K562 (cell line): ENCODE measurements around the gene KL. TPM values are rescaled to one million over a fixed set of nuclear protein-coding genes. Genes with fewer than 3 reads are reported as not detected.

Experiments used
- ATAC-seq: fragments of 200-7000 bp; cut with Tn5 transposase; 3 replicates; pipeline ENCODE4 v1.9.1; 2020; ENCODE audit warnings: moderate library complexity
- BruUV-seq: library from RNA; stranded (reverse); fragments of 400-500 nt; replicated peaks from 2 replicates; lab custom pipeline; 2021; lab: Mats Ljungman, UMichigan
- CTCF ChIA-PET: fragments of 300-600 bp; formaldehyde crosslinking; extraction: SDS; loops from one replicate; lab custom pipeline; 2021; ENCODE audit warnings: low intra/inter-chr PET ratio; lab: Yijun Ruan, JAX
- POLR2A ChIA-PET: fragments of 300-600, 350-650 bp; sonication (Branson Sonifier 250); formaldehyde crosslinking; extraction: SDS; loops from one replicate; lab custom pipeline; 2021; ENCODE audit warnings: antibody characterized with exemption, inconsistent platforms; lab: Yijun Ruan, JAX
- DNase-seq, 4 experiments: peaks; one replicate each; pipeline versions ENCODE4 v3.0.0 to v3.0.0-alpha.2; 2011 to 2018; ENCODE audit warnings: low spot score in 3 of 4, mixed read lengths in 3 of 4; ENCODE audit errors: extremely low read depth in 1 of 4
- FAIRE-seq: peaks from 2 replicates; lab custom pipeline; 2011; peaks lifted over from hg19 to GRCh38; lab: Jason Lieb, UNC
- H2AFZ ChIP-seq: 2 replicates; pipeline ENCODE4 v1.6.0; 2011; ENCODE audit warnings: low read depth, low read length, control low read depth, inconsistent platforms
- H3K27ac ChIP-seq: fragments of 200-600 bp; 3 replicates; pipeline ENCODE4 v1.8.0; 2011; ENCODE audit warnings: low read depth, mild to moderate bottlenecking, control low read depth, inconsistent platforms, low read length, moderate library complexity, mixed read lengths; ENCODE audit errors: extremely low read depth
- H3K27me3 ChIP-seq, 2 experiments: fragments of 300-600 bp in 1 of 2; 2 replicates in 1 of 2; 3 replicates in 1 of 2; pipeline versions ENCODE4 v1.6.0 to v1.8.0; 2011; ENCODE audit warnings: inconsistent platforms in 2 of 2, low read length in 2 of 2, mild to moderate bottlenecking in 1 of 2, mixed read lengths in 1 of 2, moderate library complexity in 1 of 2; ENCODE audit not compliant: control insufficient read depth in 2 of 2, insufficient read depth in 2 of 2
- H3K36me3 ChIP-seq: fragments of 300-600 bp; 3 replicates; pipeline ENCODE4 v1.8.0; 2011; ENCODE audit warnings: mild to moderate bottlenecking, low read length, inconsistent platforms; ENCODE audit not compliant: control insufficient read depth, insufficient read depth
- H3K4me1 ChIP-seq, 2 experiments: fragments of 200-600 bp in 1 of 2; replicated peaks in 1 of 2; 2 replicates in 1 of 2; 3 replicates in 1 of 2; pipeline versions ENCODE4 v1.5.1 to v1.8.0; 2011; ENCODE audit warnings: inconsistent platforms in 2 of 2, low read length in 2 of 2, mild to moderate bottlenecking in 1 of 2, mixed read lengths in 1 of 2, moderate library complexity in 1 of 2; ENCODE audit not compliant: control insufficient read depth in 2 of 2, insufficient read depth in 2 of 2
- H3K4me2 ChIP-seq: 2 replicates; pipeline ENCODE4 v1.6.1; 2011; ENCODE audit warnings: low read length, control low read depth, inconsistent platforms, mixed read lengths; ENCODE audit not compliant: insufficient read depth
- H3K4me3 ChIP-seq: fragments of 200-600 bp; sonication (generic), shearing (Covaris generic); 2 replicates; pipeline ENCODE4 v1.5.1; 2016; ENCODE audit warnings: control low read depth, inconsistent platforms
- H3K79me2 ChIP-seq: fragments of 200-600 bp; 3 replicates; pipeline ENCODE4 v1.8.0; 2011; ENCODE audit warnings: low read length, inconsistent platforms; ENCODE audit not compliant: control insufficient read depth, insufficient read depth
- H3K9ac ChIP-seq, 2 experiments: 2 replicates each; pipeline versions ENCODE4 v1.6.0 to v1.6.1; 2011; ENCODE audit warnings: low read depth in 2 of 2, low read length in 2 of 2, control low read depth in 1 of 2, inconsistent platforms in 1 of 2, mild to moderate bottlenecking in 1 of 2, mixed read lengths in 1 of 2; ENCODE audit not compliant: insufficient read depth in 1 of 2
- H3K9me1 ChIP-seq: one replicate; pipeline ENCODE4 v1.6.0; 2011; ENCODE audit warnings: inconsistent platforms, mild to moderate bottlenecking, low read length, moderate library complexity; ENCODE audit not compliant: control insufficient read depth, insufficient read depth
- H3K9me3 ChIP-seq: replicated peaks from 2 replicates; pipeline ENCODE4 v1.5.1; 2011; ENCODE audit warnings: low read depth, low read length, inconsistent platforms; ENCODE audit not compliant: control insufficient read depth, insufficient read depth
- H4K20me1 ChIP-seq: replicated peaks from 2 replicates; pipeline ENCODE4 v1.6.1; 2011; ENCODE audit warnings: low read length, inconsistent platforms, mixed read lengths; ENCODE audit not compliant: control insufficient read depth, insufficient read depth
- CEBPG ChIP-seq, 3 experiments: fragments of 200-800 bp in 1 of 3; sonication (Bioruptor generic) in 1 of 3; sonication (generic) in 1 of 3; formaldehyde crosslinking in 1 of 3; IDR thresholded peaks in 2 of 3; conservative IDR thresholded peaks in 1 of 3; 2 replicates each; pipeline versions ENCODE4 v1.6.1 to v1.8.0; 2016 to 2022; ENCODE audit warnings: missing compliant biosample characterization in 2 of 3, missing genetic modification characterization in 2 of 3, mild to moderate bottlenecking in 1 of 3, missing genetic modification reagents in 1 of 3
- COPS2 ChIP-seq: fragments of 450-650 bp; conservative IDR thresholded peaks from 2 replicates; pipeline ENCODE4 v1.6.1; 2016; ENCODE audit warnings: mild to moderate bottlenecking, moderate library complexity
- MTA1 ChIP-seq: fragments of 450-650 bp; IDR thresholded peaks from 2 replicates; pipeline ENCODE4 v1.6.1; 2017; ENCODE audit warnings: borderline replicate concordance
- MYC ChIP-seq, 2 experiments: fragments of 250-450 bp in 1 of 2; sonication (Bioruptor Pico) in 1 of 2; IDR thresholded peaks; 2 replicates each; pipeline versions ENCODE4 v1.5.1 to v1.6.1; 2012 to 2021; ENCODE audit warnings: low read depth in 2 of 2, borderline replicate concordance in 1 of 2, improper control_type of control experiment in 1 of 2, low read length in 1 of 2, mild to moderate bottlenecking in 1 of 2, moderate library complexity in 1 of 2
- NFATC3 ChIP-seq: fragments of 450-650 bp; IDR thresholded peaks from 2 replicates; pipeline ENCODE4 v1.6.1; 2017; ENCODE audit warnings: mild to moderate bottlenecking
- NFE2L1 ChIP-seq: fragments of 450-650 bp; IDR thresholded peaks from 2 replicates; pipeline ENCODE4 v1.6.1; 2016; ENCODE audit warnings: missing genetic modification characterization, low read depth, mild to moderate bottlenecking, missing compliant biosample characterization, moderate library complexity, borderline replicate concordance
- NFXL1 ChIP-seq: fragments of 450-650 bp; formaldehyde crosslinking; IDR thresholded peaks from 2 replicates; pipeline ENCODE4 v1.4.0; 2021; ENCODE audit warnings: mild to moderate bottlenecking
- RBM15 ChIP-seq: fragments of 200-400 bp; formaldehyde crosslinking; IDR thresholded peaks from 2 replicates; pipeline ENCODE4 v1.6.1; 2018; ENCODE audit warnings: mild to moderate bottlenecking, low read length, moderate library complexity; ENCODE audit not compliant: insufficient read depth
- SMARCA5 ChIP-seq: fragments of 450-650 bp; IDR thresholded peaks from 2 replicates; pipeline ENCODE4 v1.6.1; 2016
- WGBS: fragments of 100-300 bp; shearing (Covaris generic); methylation state at CpG from one replicate; pipeline ENCODE4 v1.1.6; 2016; ENCODE audit warnings: low coverage, mixed read lengths; ENCODE audit not compliant: insufficient coverage; ENCODE audit errors: missing lambda C conversion rate; 5-methylcytosine and 5-hydroxymethylcytosine counted together
- in situ Hi-C: fragments of 300-500 bp; cut with MboI; formaldehyde crosslinking; loops from 4 replicates; pipeline ENCODE4 v1.15.0; 2018; ENCODE audit warnings: inconsistent platforms, mixed read lengths
- intact Hi-C: fragments of 100-400 bp; cut with micrococcal nuclease; formaldehyde crosslinking; loops from 2 replicates; pipeline ENCODE4 v1.14.2; 2022
- polyA plus RNA-seq, 8 experiments: library from polyadenylated mRNA; depleted of rRNA in 4 of 8; stranded (reverse) in 5 of 8; unstranded in 3 of 8; fragments of >200 nt; fragmentation: Nextera tagmentation in 2 of 8; fragmentation: Illumina TruSeq in 1 of 8; extraction: Ambion mirVana in 2 of 8; extraction: Trizol in 1 of 8; gene quantifications; 2 replicates each; pipeline versions ENCODE4 v1.2.1 to v1.2.3, GENCODE V29; 2011 to 2014; ENCODE audit warnings: inconsistent platforms in 1 of 8, missing spikeins in 1 of 8
- total RNA-seq, 7 experiments: library from RNA; depleted of rRNA in 6 of 7; stranded (reverse); fragments of >200 nt in 6 of 7; fragmentation: Illumina TruSeq in 2 of 7; extraction: Trizol in 2 of 7; gene quantifications; 2 replicates each; pipeline versions ENCODE4 v1.2.1 to v1.2.3, GENCODE V29; 2011 to 2021; ENCODE audit warnings: low replicate concordance in 1 of 7

KL gene
- total and polyA plus RNA-seq, 9 of the 15 experiments (the other 6 are each of a cell fraction or from before 2014, with no cell fraction given), result not detected

DNA sequence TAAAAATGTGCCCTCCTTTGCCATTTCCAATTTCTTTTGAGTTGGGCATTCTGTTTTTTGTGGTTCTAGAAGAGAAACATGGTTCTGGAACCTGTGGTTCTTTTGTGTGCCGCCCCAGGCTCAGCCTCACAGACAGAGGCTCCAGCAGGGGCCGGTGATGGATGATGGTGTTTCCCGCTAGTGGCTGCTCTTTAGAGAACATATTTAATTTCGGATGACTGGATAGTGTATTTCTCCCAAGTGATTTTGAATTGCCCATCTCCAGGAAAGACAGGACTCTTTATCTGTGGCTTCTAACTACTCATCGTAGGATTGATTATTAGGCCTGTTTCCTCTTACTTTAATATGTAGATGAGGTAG is 75.2 kb downstream of the KL start (continued):
- TF ChIP-seq SMARCA5, result no peak
- TF ChIP-seq NFATC3, result no peak
- TF ChIP-seq NFE2L1 (tag), result no peak
- TF ChIP-seq RBM15, result no peak

DNA sequence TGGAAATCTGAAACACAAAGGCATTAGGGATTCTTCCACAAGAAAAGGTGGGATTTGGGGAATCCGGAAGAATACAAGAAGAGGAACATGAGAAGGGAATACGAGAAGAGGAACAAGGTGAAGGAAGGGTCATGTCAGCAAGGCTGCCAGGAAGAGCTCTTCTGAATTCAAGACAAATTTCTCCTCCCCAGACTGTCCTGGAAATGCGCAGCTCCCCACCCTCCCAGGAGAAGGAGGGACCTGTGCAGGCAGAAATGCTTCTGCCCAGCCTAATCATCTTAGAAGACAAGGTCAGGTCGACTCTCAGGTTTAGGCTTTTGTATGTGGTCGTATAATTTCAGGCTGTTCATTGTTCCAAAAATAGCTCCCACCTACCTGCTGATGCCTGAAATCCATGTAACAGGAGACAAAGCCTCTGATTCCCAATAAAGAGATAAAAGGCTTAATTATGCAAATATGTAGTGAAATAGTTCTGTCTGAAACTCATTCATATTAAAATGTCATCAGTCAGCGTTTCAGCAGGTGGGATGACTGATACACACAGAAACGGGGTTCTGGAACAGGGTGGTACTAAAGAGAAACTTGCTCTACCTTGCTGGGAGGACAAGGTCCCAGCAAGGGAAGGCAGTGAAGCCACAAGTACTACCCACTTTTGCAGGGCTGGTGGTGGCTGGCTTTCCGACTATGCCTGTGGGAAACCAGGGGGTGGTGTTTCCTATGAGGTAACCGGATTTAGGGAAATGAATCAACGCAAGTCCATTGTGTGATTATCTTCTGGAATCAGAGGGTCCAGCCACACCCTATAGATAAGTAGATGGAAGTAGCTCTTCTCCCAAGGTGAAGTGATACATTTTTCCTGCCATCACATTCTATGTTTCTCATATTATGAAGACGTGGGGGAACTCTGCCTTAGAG is 76.1 kb downstream of the KL start:
- ChIA-PET CTCF (no interaction called here), POLR2A (no interaction called here)
- Histone ChIP-seq H3K36me3 (no peaks in the 10 kb centered on the region), H3K4me3 (no peak overlapping the region), H3K27ac (no peak overlapping the region), H4K20me1 (no peaks in the 10 kb centered on the region), H3K4me2 (no peak overlapping the region), H3K9me3 (no peaks in the 10 kb centered on the region), H3K9me1 (no peaks in the 10 kb centered on the region), H3K9ac (no peak overlapping the region), H3K27me3 (no peaks in the 10 kb centered on the region), H3K79me2 (no peaks in the 10 kb centered on the region), H2AFZ (no peak overlapping the region), H3K4me1 (no peaks in the 10 kb centered on the region)
- DNase-seq (no peak), ATAC-seq (no peak), FAIRE-seq (no peak)
- BruUV-seq, result no TSS peak
- intact Hi-C loops (no loop called here), in situ Hi-C loops (no loop called here)
- TF ChIP-seq NFXL1 (CRISPR knock-in tag) (no peak), COPS2 (no peak), MYC (IDR thresholded peaks at IDR 0.05; ENCODE audit: low read depth, low read length) (no peak), MYC (CRISPR knock-in tag; IDR thresholded peaks at IDR 0.05; ENCODE audit: borderline replicate concordance, low read depth) (no peak), CEBPG (CRISPR knock-in tag; IDR thresholded peaks at IDR 0.05) (no peak), CEBPG (tag; conservative IDR thresholded peaks at IDR 0.05 in 1 of 2, IDR thresholded peaks at IDR 0.05 in 1 of 2) (no peak), MTA1 (no peak)
- WGBS, result 1% methylated on average over 10 of the region's 11 CpGs
